T follicular helper cell (primary cell): ENCODE results near the gene CNNM1.

Source experiments
- DNase-seq: peaks from one replicate; pipeline ENCODE4 v3.0.0-alpha.2; 2020; ENCODE audit warnings: low read depth

CNNM1 gene

GRCh38 chr10:99372546-99373271 lies 43.6 kb downstream of the CNNM1 start:
- DNase-seq: no peak

GRCh38 chr10:99374526-99374925 lies 45.4 kb downstream of the CNNM1 start:
- no peak for DNase-seq

GRCh38 chr10:99374972-99375371 lies 45.8 kb downstream of the CNNM1 start:
- no peak for DNase-seq

- DNase-seq: no peak
Measured at GRCh38 chr10:99375426-99375825, 46.3 kb downstream of the CNNM1 start.

- DNase-seq: no peak
Measured at GRCh38 chr10:99382176-99382575, 53.0 kb downstream of the CNNM1 start.

GRCh38 chr10:99387071-99387470 lies 57.9 kb downstream of the CNNM1 start:
- DNase-seq: no peak

- no peak for DNase-seq
Measured at GRCh38 chr10:99387541-99387940, 58.4 kb downstream of the CNNM1 start.

GRCh38 chr10:99389729-99390480 lies 60.7 kb downstream of the CNNM1 start:
- DNase-seq: no peak

GRCh38 chr10:99391346-99391745 lies 62.2 kb downstream of the CNNM1 start:
- no peak for DNase-seq

GRCh38 chr10:99393036-99393435 lies 63.9 kb downstream of the CNNM1 start:
- no peak for DNase-seq

GRCh38 chr10:99393683-99394082 lies 64.5 kb downstream of the CNNM1 start:
- DNase-seq: no peak

- no peak for DNase-seq
Measured at GRCh38 chr10:99394256-99394655, 65.1 kb downstream of the CNNM1 start.

GRCh38 chr10:99394761-99395386 lies 65.7 kb downstream of the CNNM1 start:
- DNase-seq: no peak

GRCh38 chr10:99395750-99396445 lies 66.7 kb downstream of the CNNM1 start:
- no peak for DNase-seq

- DNase-seq: no peak
Measured at GRCh38 chr10:99396471-99396870, 67.3 kb downstream of the CNNM1 start.

GRCh38 chr10:99399664-99400063 lies 70.5 kb downstream of the CNNM1 start:
- DNase-seq: no peak

- DNase-seq: no peak
Measured at GRCh38 chr10:99403674-99404073, 74.5 kb downstream of the CNNM1 start.

GRCh38 chr10:99406149-99406548 lies 77.0 kb downstream of the CNNM1 start:
- no peak for DNase-seq

GRCh38 chr10:99410146-99410545 lies 81.0 kb downstream of the CNNM1 start:
- DNase-seq: no peak

GRCh38 chr10:99410876-99411275 lies 81.7 kb downstream of the CNNM1 start:
- no peak for DNase-seq

GRCh38 chr10:99411546-99411945 lies 82.4 kb downstream of the CNNM1 start:
- DNase-seq: no peak

GRCh38 chr10:99412099-99412498 lies 82.9 kb downstream of the CNNM1 start:
- no peak for DNase-seq
